H1 (cell line): Measurements from ENCODE around the gene BIRC5. TPM values are rescaled to one million over a fixed set of nuclear protein-coding genes. Genes with fewer than 3 reads are reported as not detected.
A peak's percentile ranks its signal among the peaks of the same experiment; 100 is the strongest.

ENCODE experiments used
- CTCF ChIA-PET: fragments of 300-600 bp; sonication (Branson Sonifier 250); formaldehyde crosslinking; loops from one replicate; lab custom pipeline; 2021; ENCODE audit not compliant: partially characterized antibody; lab: Charles Lee
- POLR2A ChIA-PET: fragments of 300-600 bp; sonication (Branson Sonifier 250); formaldehyde crosslinking; loops from one replicate; lab custom pipeline; 2021; ENCODE audit warnings: inconsistent platforms; ENCODE audit not compliant: partially characterized antibody; lab: Charles Lee
- DNase-seq, 2 experiments: peaks; one replicate each; pipeline versions ENCODE4 v3.0.0 to v3.0.0-alpha.2; 2010 to 2022; ENCODE audit warnings: low spot score in 2 of 2, low read depth in 1 of 2, mixed read lengths in 1 of 2
- FAIRE-seq: peaks from 2 replicates; lab custom pipeline; 2011; peaks lifted over from hg19 to GRCh38; lab: Jason Lieb, UNC
- H2AFZ ChIP-seq: 2 replicates; pipeline ENCODE4 v1.8.1; 2012; ENCODE audit warnings: low read length, inconsistent platforms
- H2AK5ac ChIP-seq: 2 replicates; pipeline ENCODE4 v1.6.1; 2013; ENCODE audit warnings: low read depth, low read length
- H2BK120ac ChIP-seq: replicated peaks from 2 replicates; pipeline ENCODE3; 2013; ENCODE audit warnings: low read depth, low read length, inconsistent platforms
- H2BK12ac ChIP-seq: 2 replicates; pipeline ENCODE4 v1.6.1; 2013; ENCODE audit warnings: low read depth, low read length
- H2BK15ac ChIP-seq: 2 replicates; pipeline ENCODE4 v1.6.1; 2013; ENCODE audit warnings: low read length
- H2BK20ac ChIP-seq: 2 replicates; pipeline ENCODE4 v1.6.1; 2013; ENCODE audit warnings: low read length
- H2BK5ac ChIP-seq: 2 replicates; pipeline ENCODE4 v1.6.1; 2013; ENCODE audit warnings: low read depth, low read length
- H3K14ac ChIP-seq: 2 replicates; pipeline ENCODE4 v1.6.1; 2013; ENCODE audit warnings: inconsistent platforms; ENCODE audit not compliant: insufficient read length
- H3K18ac ChIP-seq: 2 replicates; pipeline ENCODE4 v1.6.1; 2013; ENCODE audit warnings: low read length; ENCODE audit errors: extremely low read depth
- H3K23ac ChIP-seq: 2 replicates; pipeline ENCODE4 v1.6.1; 2013; ENCODE audit warnings: inconsistent platforms; ENCODE audit not compliant: insufficient read length
- H3K23me2 ChIP-seq: 2 replicates; pipeline ENCODE4 v1.6.1; 2013; ENCODE audit warnings: low read depth, low read length
- H3K27ac ChIP-seq: 2 replicates; pipeline ENCODE4 v1.6.1; 2011; ENCODE audit warnings: low read depth, low read length, inconsistent platforms
- H3K27me3 ChIP-seq, 4 experiments: replicated peaks in 1 of 4; 1 replicate in 1 of 4; 2 replicates in 3 of 4; pipeline versions ENCODE4 v1.6.1 to v1.8.1; 2011 to 2013; ENCODE audit warnings: low read length in 3 of 4, mild to moderate bottlenecking in 3 of 4, inconsistent platforms in 2 of 4, mixed read lengths in 2 of 4, moderate library complexity in 1 of 4; ENCODE audit not compliant: control insufficient read depth in 3 of 4, insufficient read depth in 3 of 4; ENCODE audit errors: extremely low read depth in 1 of 4
- H3K36me3 ChIP-seq, 4 experiments: 2 replicates each; pipeline versions ENCODE4 v1.6.1 to v1.8.1; 2011 to 2013; ENCODE audit warnings: mild to moderate bottlenecking in 4 of 4, low read length in 3 of 4, moderate library complexity in 2 of 4, control low read depth in 1 of 4, inconsistent platforms in 1 of 4; ENCODE audit not compliant: insufficient read depth in 4 of 4, control insufficient read depth in 2 of 4
- H3K4ac ChIP-seq: replicated peaks from 2 replicates; pipeline ENCODE3; 2013; ENCODE audit warnings: low read length, low read depth, mixed read lengths, inconsistent platforms; ENCODE audit not compliant: insufficient read length
- H3K4me1 ChIP-seq, 4 experiments: replicated peaks in 1 of 4; 1 replicate in 1 of 4; 2 replicates in 3 of 4; pipeline versions ENCODE4 v1.6.1 to v1.8.1; 2011 to 2013; ENCODE audit warnings: low read length in 3 of 4, inconsistent platforms in 2 of 4, mixed read lengths in 1 of 4; ENCODE audit not compliant: insufficient read depth in 4 of 4, control insufficient read depth in 3 of 4
- H3K4me2 ChIP-seq, 2 experiments: 2 replicates each; pipeline versions ENCODE4 v1.6.1 to v1.8.1; 2011 to 2013; ENCODE audit warnings: low read depth in 2 of 2, low read length in 2 of 2, control low read depth in 1 of 2, inconsistent platforms in 1 of 2, mild to moderate bottlenecking in 1 of 2; ENCODE audit not compliant: insufficient read depth in 1 of 2
- H3K4me3 ChIP-seq, 4 experiments: fragments of 200-600, 300-600 bp in 1 of 4; sonication (generic), shearing (Covaris generic), sonication (Bioruptor Twin) in 1 of 4; 2 replicates each; pipeline versions ENCODE4 v1.5.1 to v1.8.1; 2011 to 2016; ENCODE audit warnings: low read length in 4 of 4, low read depth in 3 of 4, control low read depth in 2 of 4, inconsistent platforms in 2 of 4, mild to moderate bottlenecking in 2 of 4, mixed read lengths in 1 of 4, moderate library complexity in 1 of 4; ENCODE audit not compliant: insufficient read depth in 2 of 4; ENCODE audit errors: extremely low read depth in 1 of 4
- H3K56ac ChIP-seq: replicated peaks from 2 replicates; pipeline ENCODE3; 2013; ENCODE audit warnings: low read depth, mild to moderate bottlenecking, mixed read lengths, low read length, inconsistent platforms; ENCODE audit not compliant: insufficient read length
- H3K79me1 ChIP-seq: 2 replicates; pipeline ENCODE4 v1.6.1; 2013; ENCODE audit warnings: low read depth, low read length, control low read depth
- H3K79me2 ChIP-seq, 2 experiments: 2 replicates each; pipeline versions ENCODE4 v1.6.1 to v1.8.1; 2012 to 2013; ENCODE audit warnings: low read length in 2 of 2, mild to moderate bottlenecking in 2 of 2, inconsistent platforms in 1 of 2; ENCODE audit not compliant: insufficient read depth in 2 of 2, control insufficient read depth in 1 of 2
- H3K9ac ChIP-seq, 4 experiments: replicated peaks in 1 of 4; 1 replicate in 1 of 4; 2 replicates in 3 of 4; pipeline versions ENCODE4 v1.6.1 to v1.8.1; 2011 to 2013; ENCODE audit warnings: low read depth in 3 of 4, low read length in 3 of 4, control low read depth in 2 of 4, mild to moderate bottlenecking in 2 of 4, moderate library complexity in 2 of 4, inconsistent platforms in 1 of 4; ENCODE audit errors: extremely low read depth in 1 of 4
- H3K9me3 ChIP-seq, 2 experiments: 2 replicates each; pipeline versions ENCODE4 v1.6.1 to v1.8.1; 2012 to 2013; ENCODE audit warnings: mild to moderate bottlenecking in 2 of 2, moderate library complexity in 2 of 2, control low read depth in 1 of 2, inconsistent platforms in 1 of 2, low read depth in 1 of 2, low read length in 1 of 2, mixed read lengths in 1 of 2; ENCODE audit not compliant: insufficient read depth in 2 of 2
- H4K20me1 ChIP-seq, 2 experiments: replicated peaks in 1 of 2; 2 replicates each; pipeline versions ENCODE3 to v1.8.1; 2011 to 2013; ENCODE audit warnings: inconsistent platforms in 2 of 2, low read length in 2 of 2, mild to moderate bottlenecking in 1 of 2; ENCODE audit not compliant: insufficient read depth in 2 of 2, control insufficient read depth in 1 of 2
- H4K5ac ChIP-seq: 2 replicates; pipeline ENCODE4 v1.6.1; 2013; ENCODE audit warnings: low read length, low read depth, mixed read lengths, inconsistent platforms; ENCODE audit not compliant: insufficient read length
- H4K8ac ChIP-seq: 2 replicates; pipeline ENCODE4 v1.8.0; 2013; ENCODE audit warnings: mild to moderate bottlenecking, moderate library complexity, low read length, inconsistent platforms; ENCODE audit not compliant: insufficient read depth; ENCODE audit errors: extremely low read depth
- H4K91ac ChIP-seq: replicated peaks from 2 replicates; pipeline ENCODE3; 2013; ENCODE audit warnings: low read length, mixed read lengths, inconsistent platforms; ENCODE audit not compliant: insufficient read length
- BRCA1 ChIP-seq: IDR thresholded peaks from 2 replicates; pipeline ENCODE4 v1.6.1; 2012; ENCODE audit warnings: low read depth, low read length, improper control_type of control experiment
- JUND ChIP-seq: IDR thresholded peaks from 2 replicates; pipeline ENCODE4 v1.6.1; 2011; ENCODE audit warnings: mild to moderate bottlenecking, improper control_type of control experiment, low read length
- WGBS, 2 experiments: shearing (Covaris generic) in 1 of 2; methylation state at CpG; one replicate each; pipeline versions ENCODE4 v1.1.6 to v1.1.7; 2013 to 2015; ENCODE audit warnings: low lambda C conversion rate in 2 of 2, mixed read lengths in 2 of 2, inconsistent platforms in 1 of 2, low coverage in 1 of 2, missing lambda C conversion rate in 1 of 2; ENCODE audit not compliant: insufficient replicate concordance in 2 of 2, insufficient coverage in 1 of 2, insufficient read length in 1 of 2; ENCODE audit errors: extremely low coverage in 1 of 2, missing lambda C conversion rate in 1 of 2; 5-methylcytosine and 5-hydroxymethylcytosine counted together
- polyA plus RNA-seq, 7 experiments: library from polyadenylated mRNA; depleted of rRNA in 3 of 7; stranded (reverse) in 5 of 7; unstranded in 2 of 7; fragments of >200 nt in 5 of 7; fragments of 200-250 nt in 2 of 7; gene quantifications; 1 replicate in 5 of 7; 2 replicates in 1 of 7; 4 replicates in 1 of 7; pipeline versions ENCODE4 v1.2.1 to v1.2.3, GENCODE V29; 2011 to 2013; ENCODE audit warnings: missing spikeins in 2 of 7, mixed read lengths in 2 of 7
- total RNA-seq: library from RNA; stranded (reverse); fragmentation: NEBNext Ultra II Directional; extraction: Animal tissue kit (Norgen Biotek cat#: 25700); gene quantifications from 2 replicates; pipeline ENCODE4 v1.2.1, GENCODE V29; 2021

Gene BIRC5
- total and polyA plus RNA-seq, 2 of the 8 experiments (the other 6 are each of a cell fraction or from before 2014, with no cell fraction given) = 42.2 to 108 TPM

DNA sequence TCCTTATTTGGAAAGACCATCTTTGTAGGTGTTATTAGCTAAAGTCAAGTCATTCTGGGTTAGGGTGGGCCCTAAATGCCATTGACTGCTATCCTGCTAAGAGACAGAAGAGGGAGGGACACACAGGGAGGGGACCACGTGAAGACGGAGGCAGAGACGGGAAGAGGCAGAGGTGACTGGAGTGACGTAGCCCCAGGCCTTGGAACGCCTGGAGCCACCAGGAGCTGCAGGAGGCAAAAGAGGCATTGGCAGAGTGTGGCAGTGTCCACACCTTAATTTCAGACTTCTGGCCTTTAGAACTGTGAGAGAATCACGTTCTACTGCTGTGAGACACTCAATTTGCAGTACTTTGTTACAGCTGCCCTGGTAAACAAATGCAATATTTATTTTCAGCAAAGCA is 13.6 kb upstream of the BIRC5 start:
- Histone ChIP-seq H2BK20ac (no peak overlapping the region), H3K23me2 (no peaks in the 10 kb centered on the region), H2BK12ac (no peak overlapping the region), H2BK15ac (no peak overlapping the region), H3K18ac (no peak overlapping the region)
- TF ChIP-seq BRCA1 = no peak
- no peak for TF ChIP-seq JUND
- TF ChIP-seq, all 59 proteins: peak for 0
- H2BK120ac ChIP-seq = no peak overlapping the region
- FAIRE-seq (no peak), DNase-seq (no peak)
- no peaks in the 10 kb centered on the region for H3K27me3 ChIP-seq
- H3K27ac ChIP-seq = peak overlapping the region; percentile 52; the same call in 1 of the 2 replicates
- H4K8ac ChIP-seq = no peak overlapping the region
- no peak overlapping the region for H3K4me2 ChIP-seq
- H3K23ac ChIP-seq = no peak overlapping the region
- H3K79me2 ChIP-seq = no peaks in the 10 kb centered on the region; a peak in 1 of 4 replicates
- H3K4ac ChIP-seq = no peak overlapping the region
- H3K4me3 ChIP-seq = no peak overlapping the region
- no peak overlapping the region for H4K5ac ChIP-seq
- CTCF ChIA-PET = interaction anchor here (0.6 to 10.2 kb wide), 7 partner anchors 10 to 516 kb away, joined by 3 to 65 read pairs (median 4); partner anchors contain the start of genes AFMID and TK1
- 85% methylated on average over 6 of the region's 6 CpGs; no CpG with 5 or more reads in 1 of the 2 experiments for WGBS, 2 experiments
- H2BK5ac ChIP-seq = peak overlapping the region; percentile 44; the same call in 1 of the 2 replicates
- H3K36me3 ChIP-seq = peaks cover 0 to 18% (median 1%) of the 10 kb centered on the region in 4 experiments; a peak in 4 of 8 replicates
- no peak overlapping the region for H4K91ac ChIP-seq
- no peaks in the 10 kb centered on the region for H3K9me3 ChIP-seq
- no peak overlapping the region for H3K14ac ChIP-seq
- H3K56ac ChIP-seq = no peak overlapping the region
- H2AK5ac ChIP-seq = no peak overlapping the region
- no peak overlapping the region for H3K9ac ChIP-seq
- peaks cover 2 to 5% of the 10 kb centered on the region in 2 experiments for H4K20me1 ChIP-seq
- POLR2A ChIA-PET = interaction anchor here (0.6 to 2.2 kb wide), 12 partner anchors 9 to 606 kb away, joined by 3 to 15 read pairs (median 3); partner anchors contain the start of genes AFMID, BIRC5 and TK1
- H3K79me1 ChIP-seq = 0 out of 2 replicates have a peak, but pooled peaks cover 3% of the 10 kb centered on the region
- H3K4me1 ChIP-seq = peaks cover 0 to 11% (median 4%) of the 10 kb centered on the region in 4 experiments; a peak in 5 of 7 replicates
- no peak overlapping the region for H2AFZ ChIP-seq
